Stimulated activated naive CD8-positive, alpha-beta T cell treated with anti-CD3 and anti-CD28 coated beads, Interleukin-15, amount 100 ng/mL, for 72 hours (primary cell): ENCODE measurements around the gene PADI2.
A peak's percentile ranks its signal among the peaks of the same experiment; 100 is the strongest.
"Not testable (repeated sequence)": the region's sequence is repeated elsewhere in the genome, so short reads cannot be mapped to it uniquely, and the experiment has no call there.

Experiments
- ATAC-seq: fragments of 150-1000 bp; cut with Tn5 transposase; 2 replicates; pipeline ENCODE4 v1.10.0; 2021; ENCODE audit warnings: mild to moderate bottlenecking, moderate library complexity
- DNase-seq, 2 donors: peaks; one replicate each; pipeline ENCODE4 v3.0.0; 2021 to 2022
- H3K27ac Mint-ChIP-seq, 2 donors: one replicate each; pipeline ENCODE4 v1.8.0; 2022; ENCODE audit warnings: mild to moderate bottlenecking in 2 of 2, mixed read lengths in 2 of 2, moderate library complexity in 2 of 2
- H3K27me3 Mint-ChIP-seq: one replicate; pipeline ENCODE4 v1.8.0; 2022; ENCODE audit warnings: mixed read lengths
- H3K4me1 Mint-ChIP-seq: one replicate; pipeline ENCODE4 v1.8.0; 2022; ENCODE audit warnings: mild to moderate bottlenecking, mixed read lengths
- H3K4me3 Mint-ChIP-seq, 2 donors: one replicate each; pipeline ENCODE4 v1.8.0; 2022; ENCODE audit warnings: mild to moderate bottlenecking in 2 of 2, mixed read lengths in 2 of 2, moderate library complexity in 1 of 2
- H3K9me3 Mint-ChIP-seq, 2 donors: one replicate each; pipeline ENCODE4 v1.8.0; 2022; ENCODE audit warnings: mixed read lengths in 2 of 2

Gene PADI2

DNA sequence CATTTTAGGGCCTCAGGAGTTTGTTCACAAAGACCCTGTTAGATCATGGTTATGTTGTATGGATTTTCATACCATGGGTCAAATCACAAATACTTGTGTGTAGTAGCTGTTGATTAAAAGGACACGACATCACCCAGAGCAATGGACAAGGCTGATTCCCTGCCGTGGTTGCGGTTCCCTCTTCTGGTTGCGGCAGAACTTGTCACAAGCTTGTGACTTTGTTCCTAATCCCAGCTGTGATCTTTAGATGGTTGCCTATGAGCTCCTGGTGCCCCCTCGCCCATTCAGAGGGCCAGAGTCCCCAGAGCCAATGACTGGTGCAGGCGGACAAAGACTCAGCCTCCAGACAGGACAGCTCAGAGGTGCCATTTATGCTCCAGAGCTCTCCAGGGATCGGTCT, 53.6 kb downstream of the PADI2 start:
- no peak for ATAC-seq
- Mint-ChIP-seq H3K27ac (no peak overlapping the region), H3K27me3 (peaks cover 17% of the 10 kb centered on the region)

GRCh38 chr1:17062751-17063150, 56.5 kb downstream of the PADI2 start:
- not testable (repeated sequence) for DNase-seq, H3K4me1 Mint-ChIP-seq, H3K27ac Mint-ChIP-seq, H3K9me3 Mint-ChIP-seq, ATAC-seq, H3K4me3 Mint-ChIP-seq
- peaks cover 11% of the 10 kb centered on the region for H3K27me3 Mint-ChIP-seq

More for the DNA sequence above, 53.6 kb downstream of the PADI2 start:
- no peak for DNase-seq
- H3K9me3 Mint-ChIP-seq, result no peaks in the 10 kb centered on the region
- H3K4me3 Mint-ChIP-seq, result no peak overlapping the region
- H3K4me1 Mint-ChIP-seq, result peaks cover 5% of the 10 kb centered on the region

- peaks cover 5% of the 10 kb centered on the region for H3K4me1 Mint-ChIP-seq
- no peak overlapping the region for H3K4me3 Mint-ChIP-seq
Measured at GRCh38 chr1:17061892-17062291, 57.4 kb downstream of the PADI2 start.

GRCh38 chr1:17061486-17061885, 57.8 kb downstream of the PADI2 start:
- DNase-seq, result no peak
- H3K27ac Mint-ChIP-seq, result no peak overlapping the region
- H3K9me3 Mint-ChIP-seq, result no peaks in the 10 kb centered on the region
- peaks cover 5% of the 10 kb centered on the region for H3K4me1 Mint-ChIP-seq
- peaks cover 10% of the 10 kb centered on the region for H3K27me3 Mint-ChIP-seq
- no peak for ATAC-seq
- no peak overlapping the region for H3K4me3 Mint-ChIP-seq

More at GRCh38 chr1:17061892-17062291, 57.4 kb downstream of the PADI2 start:
- no peak for ATAC-seq
- Mint-ChIP-seq H3K27ac (no peak overlapping the region), H3K27me3 (peaks cover 10% of the 10 kb centered on the region), H3K9me3 (no peaks in the 10 kb centered on the region)
- no peak for DNase-seq

DNA sequence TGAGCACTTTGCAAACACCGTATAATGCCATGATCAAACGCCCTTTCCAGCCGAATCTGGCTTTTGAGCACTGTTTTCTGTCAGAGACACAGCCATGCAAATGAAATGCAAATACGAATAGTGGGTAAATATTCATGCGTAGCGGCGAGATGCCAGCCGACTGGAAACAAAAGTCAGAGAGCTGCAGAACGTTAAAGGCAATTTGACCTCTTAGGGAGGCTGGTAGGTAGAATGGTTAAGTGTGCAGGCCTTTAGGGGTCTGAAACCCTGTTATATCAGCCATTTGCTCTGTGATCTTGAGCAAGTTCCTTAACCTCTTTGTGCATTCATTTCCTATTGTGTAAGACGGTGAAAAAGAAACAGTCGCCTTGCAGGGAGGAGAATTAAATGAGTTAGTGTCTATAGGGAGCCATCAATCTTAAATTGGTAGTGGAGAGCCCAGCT, 58.9 kb downstream of the PADI2 start:
- ATAC-seq (no peak), DNase-seq (no peak)
- Mint-ChIP-seq H3K27me3 (peaks cover 10% of the 10 kb centered on the region), H3K4me1 (peaks cover 12% of the 10 kb centered on the region), H3K9me3 (no peaks in the 10 kb centered on the region), H3K27ac (no peak overlapping the region), H3K4me3 (no peak overlapping the region)

DNA sequence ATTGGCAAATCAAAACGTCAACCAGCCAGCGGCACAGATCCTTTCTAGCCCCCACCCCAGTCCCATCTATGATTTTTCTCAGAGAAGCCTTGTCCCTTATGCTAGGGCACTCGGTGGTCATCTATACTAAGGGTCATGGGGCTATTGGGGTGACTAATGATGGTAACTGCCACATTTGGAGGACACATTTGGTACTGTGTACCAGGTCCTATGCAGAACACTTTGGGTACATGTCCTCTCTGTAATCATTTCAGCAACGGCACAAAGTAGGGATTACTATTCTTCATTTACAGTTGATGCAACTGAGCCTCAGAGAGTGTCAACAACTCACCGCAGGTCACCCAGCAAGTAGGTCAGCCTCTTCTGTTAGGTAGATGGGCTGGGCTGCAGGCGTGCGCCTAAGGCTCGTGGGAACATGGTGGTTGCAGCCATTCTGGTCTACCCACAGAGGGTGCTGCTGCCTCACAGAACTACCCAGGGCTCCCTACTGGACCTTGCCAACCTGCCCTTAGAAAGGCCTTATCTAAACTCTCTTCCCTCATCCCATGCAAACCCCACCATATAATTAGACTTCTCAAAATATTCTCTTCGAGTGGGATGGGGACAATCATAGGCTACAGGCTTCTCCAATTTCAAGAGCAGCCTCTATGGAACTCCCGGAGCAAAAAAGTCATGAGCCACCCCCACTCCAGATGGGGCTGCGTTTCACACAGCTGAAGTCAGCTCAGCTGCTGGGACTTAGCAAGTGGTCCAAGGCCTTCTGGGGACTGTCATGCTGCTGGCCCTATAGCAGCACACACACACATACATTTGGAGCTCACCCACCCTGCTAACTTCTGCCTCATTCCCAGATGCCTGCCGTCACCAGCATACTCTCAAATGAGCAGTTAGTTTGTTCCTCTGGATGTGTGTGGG, 59.6 kb downstream of the PADI2 start:
- H3K4me3 Mint-ChIP-seq, result no peak overlapping the region
- DNase-seq (peak; percentile 21 to 48), ATAC-seq (peak; percentile 95)

DNA sequence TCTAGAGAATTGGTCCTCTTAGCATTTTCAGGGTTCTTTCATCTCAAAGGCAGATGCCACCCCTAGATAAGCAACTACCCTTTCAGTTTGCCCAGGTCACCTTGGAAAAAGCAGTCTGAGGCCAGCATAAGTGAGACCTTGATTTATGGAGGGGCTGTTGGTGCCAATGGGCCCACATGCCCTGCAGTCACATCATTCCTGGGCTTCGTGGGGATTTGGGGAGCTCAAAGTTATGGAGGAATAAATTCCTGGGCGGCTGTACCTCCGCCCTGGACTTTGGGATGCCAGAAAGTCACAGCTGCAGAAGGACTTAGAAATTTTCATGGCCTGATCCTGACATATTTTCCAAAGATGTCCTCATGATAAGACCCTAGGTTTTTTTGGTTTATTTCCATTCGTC, 62.7 kb downstream of the PADI2 start:
- Mint-ChIP-seq H3K27me3 (peaks cover under 1% of the 10 kb centered on the region), H3K27ac (no peak overlapping the region), H3K4me3 (no peak overlapping the region), H3K9me3 (no peaks in the 10 kb centered on the region), H3K4me1 (peaks cover 33% of the 10 kb centered on the region)
- no peak for DNase-seq
- ATAC-seq, result no peak

More for the DNA sequence above, 59.6 kb downstream of the PADI2 start:
- Mint-ChIP-seq H3K27me3 (peaks cover 10% of the 10 kb centered on the region), H3K27ac (no peak overlapping the region), H3K4me1 (peaks cover 12% of the 10 kb centered on the region), H3K9me3 (no peaks in the 10 kb centered on the region)

DNA sequence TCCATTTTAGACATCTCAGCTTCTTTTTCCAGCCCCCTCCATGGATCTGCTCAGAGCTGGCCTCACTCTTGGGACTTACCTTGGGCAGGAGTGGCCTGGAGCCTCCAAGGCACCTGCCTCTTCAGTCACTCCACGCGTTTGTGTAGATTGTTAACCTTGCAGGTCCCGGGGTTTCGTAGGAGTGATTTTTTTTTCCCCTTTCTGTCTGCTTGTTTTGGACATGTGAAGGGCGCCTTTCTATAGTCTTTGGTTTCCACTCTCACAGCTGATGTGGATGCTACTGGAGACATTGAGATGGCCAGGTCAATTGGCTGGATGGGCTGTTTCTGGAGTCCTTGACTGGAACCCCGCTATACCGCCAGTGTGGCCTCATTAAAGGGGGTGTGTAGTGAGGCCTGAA, 63.5 kb downstream of the PADI2 start:
- Mint-ChIP-seq H3K27ac (no peak overlapping the region), H3K4me1 (peaks cover 39% of the 10 kb centered on the region), H3K4me3 (no peak overlapping the region), H3K9me3 (no peaks in the 10 kb centered on the region), H3K27me3 (no peaks in the 10 kb centered on the region)
- ATAC-seq (no peak), DNase-seq (no peak)

DNA sequence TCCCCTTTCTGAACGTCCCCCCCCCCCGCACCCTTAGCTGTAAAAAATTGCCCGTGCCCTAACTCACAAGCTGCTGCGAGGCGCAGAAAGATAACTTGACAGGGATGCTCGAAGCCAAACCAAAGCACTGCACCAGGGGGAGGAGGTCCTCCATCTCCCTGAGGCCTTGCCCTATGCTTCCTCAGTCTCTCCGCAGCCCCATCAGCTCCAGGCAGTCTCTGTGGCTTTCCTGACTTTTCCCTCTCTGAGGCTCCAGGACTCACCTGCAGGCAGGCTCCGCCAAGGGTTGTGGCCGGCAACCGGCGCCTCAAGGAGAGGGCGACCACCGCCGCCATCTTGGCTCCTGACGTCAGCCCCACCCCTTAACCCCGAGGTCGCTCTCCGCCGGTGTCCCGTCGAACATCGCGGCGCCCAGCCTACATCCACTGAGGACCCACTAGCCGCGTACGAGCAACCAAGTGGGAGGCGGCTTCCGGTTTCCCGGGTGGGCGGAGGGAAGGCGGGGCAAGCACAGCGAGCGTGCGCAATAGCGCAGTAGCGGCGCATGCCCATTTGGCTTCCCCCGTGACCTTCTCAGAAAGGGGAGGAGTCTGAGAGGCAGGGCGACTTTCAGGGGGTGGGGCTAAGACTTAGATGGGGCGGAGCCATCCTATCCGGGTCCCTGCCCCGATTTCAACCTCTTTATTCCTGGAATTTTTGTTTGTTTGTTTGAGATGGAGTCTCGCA, 65.4 kb downstream of the PADI2 start, which contains the start of gene SDHB:
Gene SDHB, minus strand, starts transcription at position 348 of the 726 bp plus-strand sequence. Its CDS starts 13 bp downstream, at position 335.
- ATAC-seq (peak; percentile 99), DNase-seq (peak; percentile 99 to 100)
- peak within 1 kb of the TSS; percentile 99 to 100 for H3K27ac Mint-ChIP-seq
- H3K4me1 Mint-ChIP-seq, result peaks cover 39% of the 10 kb centered on the region
- H3K4me3 Mint-ChIP-seq, result peak within 1 kb of the TSS; percentile 96 to 99
- no peaks in the 10 kb centered on the region for H3K9me3 Mint-ChIP-seq
- no peaks in the 10 kb centered on the region for H3K27me3 Mint-ChIP-seq

- Mint-ChIP-seq H3K9me3 (no peaks in the 10 kb centered on the region), H3K4me1 (peaks cover 39% of the 10 kb centered on the region), H3K27ac (peak overlapping the region; percentile 95 to 99), H3K27me3 (no peaks in the 10 kb centered on the region), H3K4me3 (peak overlapping the region; percentile 96 to 99)
- no peak for ATAC-seq
- DNase-seq, result no peak
Measured at GRCh38 chr1:17053086-17053684, 66.1 kb downstream of the PADI2 start.

DNA sequence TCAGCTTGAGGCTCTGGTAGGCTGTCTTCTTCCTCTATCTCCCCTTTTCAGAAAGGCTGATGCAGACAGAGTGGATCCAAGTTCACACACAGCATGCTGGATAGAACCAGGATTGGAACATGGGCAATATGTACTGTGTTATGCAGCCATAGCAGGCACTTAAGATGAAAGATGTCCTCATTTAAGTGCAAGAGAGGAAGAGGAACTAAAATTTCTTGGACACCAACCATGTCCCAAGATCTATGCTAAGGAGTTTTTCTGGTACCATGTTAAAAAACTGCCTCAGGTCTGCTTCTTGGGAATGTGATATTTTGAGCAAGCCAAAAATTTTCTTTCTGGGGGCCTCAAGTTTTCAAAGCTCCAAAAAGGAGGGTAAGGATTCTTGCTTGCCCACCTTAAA, 66.6 kb downstream of the PADI2 start:
- ATAC-seq (no peak), DNase-seq (no peak)
- H3K27ac Mint-ChIP-seq, result peak overlapping the region in 1 of 2 donors; percentile 95
- H3K9me3 Mint-ChIP-seq, result no peaks in the 10 kb centered on the region
- H3K4me1 Mint-ChIP-seq, result peaks cover 44% of the 10 kb centered on the region
- peak overlapping the region; percentile 57 to 96 for H3K4me3 Mint-ChIP-seq
- H3K27me3 Mint-ChIP-seq, result no peaks in the 10 kb centered on the region

DNA sequence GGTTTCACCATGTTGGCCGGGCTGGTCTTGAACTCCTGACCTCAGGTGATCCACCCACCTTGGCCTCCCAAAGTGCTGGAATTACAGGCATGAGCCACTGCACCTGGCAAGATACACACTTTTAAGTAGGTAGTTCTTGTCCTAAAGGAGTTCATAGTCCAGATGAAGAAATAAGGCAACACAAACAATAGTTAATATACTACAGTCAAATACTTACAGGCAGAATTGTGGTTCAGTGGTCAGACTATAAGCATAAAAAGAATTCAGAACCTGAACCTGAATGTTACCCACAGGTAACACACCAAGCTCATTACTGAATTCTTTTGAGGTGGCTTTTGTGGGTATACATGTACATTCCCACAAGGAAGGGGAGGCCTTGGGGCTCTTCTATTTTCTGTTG, 67.2 kb downstream of the PADI2 start:
- H3K27me3 Mint-ChIP-seq, result no peaks in the 10 kb centered on the region
- DNase-seq (no peak), ATAC-seq (no peak)
- no peaks in the 10 kb centered on the region for H3K9me3 Mint-ChIP-seq
- H3K27ac Mint-ChIP-seq, result no peak overlapping the region
- peak overlapping the region in 1 of 2 donors; percentile 96 for H3K4me3 Mint-ChIP-seq
- H3K4me1 Mint-ChIP-seq, result peaks cover 46% of the 10 kb centered on the region

- Mint-ChIP-seq H3K4me3 (no peak overlapping the region), H3K27me3 (no peaks in the 10 kb centered on the region), H3K27ac (no peak overlapping the region), H3K9me3 (no peaks in the 10 kb centered on the region), H3K4me1 (peaks cover 30% of the 10 kb centered on the region)
- no peak for ATAC-seq
- no peak for DNase-seq
Measured at GRCh38 chr1:17047924-17048323, 71.3 kb downstream of the PADI2 start.

GRCh38 chr1:17046334-17046657, 73.0 kb downstream of the PADI2 start:
- H3K4me1 Mint-ChIP-seq, result peaks cover 17% of the 10 kb centered on the region
- H3K9me3 Mint-ChIP-seq, result no peaks in the 10 kb centered on the region
- DNase-seq, result no peak
- no peaks in the 10 kb centered on the region for H3K27me3 Mint-ChIP-seq
- H3K4me3 Mint-ChIP-seq, result no peak overlapping the region
- no peak overlapping the region for H3K27ac Mint-ChIP-seq
- no peak for ATAC-seq

- no peak overlapping the region for H3K27ac Mint-ChIP-seq
- no peaks in the 10 kb centered on the region for H3K27me3 Mint-ChIP-seq
- H3K4me1 Mint-ChIP-seq, result peaks cover 13% of the 10 kb centered on the region
- no peaks in the 10 kb centered on the region for H3K9me3 Mint-ChIP-seq
- DNase-seq (no peak), ATAC-seq (no peak)
- peak overlapping the region in 1 of 2 donors; percentile 51 for H3K4me3 Mint-ChIP-seq
Measured at GRCh38 chr1:17045634-17046333, 73.5 kb downstream of the PADI2 start.
